HG02642 (cell line): ENCODE measurements around the gene KCNIP2.
"Not testable (repeated sequence)": the region's sequence is repeated elsewhere in the genome, so short reads cannot be mapped to it uniquely, and the experiment has no call there.

Experiments used
- ATAC-seq: cut with Tn5 transposase; IDR thresholded peaks from one replicate; pipeline ENCODE4 v1.9.1; 2021; ENCODE audit warnings: mild to moderate bottlenecking; ENCODE audit not compliant: unreplicated experiment, poor library complexity

The KCNIP2 gene

GRCh38 chr10:101829561-101830315, 13.9 kb downstream of the KCNIP2 start:
- ATAC-seq = peak; percentile 7

GRCh38 chr10:101828766-101829551, 14.6 kb downstream of the KCNIP2 start:
- no peak for ATAC-seq

DNA sequence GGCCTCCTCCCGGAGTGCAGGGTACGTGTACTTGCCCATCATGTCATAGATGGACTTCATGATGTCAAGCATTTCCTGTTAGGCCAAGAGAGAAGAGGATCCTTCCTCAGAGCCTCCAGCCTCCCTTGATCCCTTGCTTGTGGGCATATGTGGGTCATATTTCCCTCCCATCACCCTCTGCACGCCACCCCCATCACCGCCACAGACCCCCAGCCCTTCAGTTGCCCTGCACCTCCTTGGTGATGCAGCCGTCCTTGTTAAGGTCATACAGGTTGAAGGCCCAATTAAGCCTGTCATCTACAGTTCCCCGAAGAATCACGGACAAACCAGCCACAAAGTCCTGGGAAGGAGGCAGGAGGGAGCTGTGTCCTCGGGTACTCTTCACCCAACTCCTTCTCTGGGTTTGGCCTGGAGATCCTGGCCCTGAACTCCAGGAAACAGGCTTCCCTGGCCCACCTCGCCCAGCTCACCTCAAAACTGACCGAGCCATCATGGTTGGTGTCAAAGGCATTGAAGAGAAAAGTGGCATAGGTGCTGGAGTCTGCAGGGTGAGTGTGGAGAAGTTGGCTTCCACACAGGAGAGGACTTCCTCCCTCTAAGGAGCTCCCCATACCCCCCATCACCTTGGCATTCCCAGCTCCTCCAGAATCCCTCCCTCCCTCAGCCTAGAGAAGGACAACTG, 15.5 kb downstream of the KCNIP2 start:
- ATAC-seq = no peak

DNA sequence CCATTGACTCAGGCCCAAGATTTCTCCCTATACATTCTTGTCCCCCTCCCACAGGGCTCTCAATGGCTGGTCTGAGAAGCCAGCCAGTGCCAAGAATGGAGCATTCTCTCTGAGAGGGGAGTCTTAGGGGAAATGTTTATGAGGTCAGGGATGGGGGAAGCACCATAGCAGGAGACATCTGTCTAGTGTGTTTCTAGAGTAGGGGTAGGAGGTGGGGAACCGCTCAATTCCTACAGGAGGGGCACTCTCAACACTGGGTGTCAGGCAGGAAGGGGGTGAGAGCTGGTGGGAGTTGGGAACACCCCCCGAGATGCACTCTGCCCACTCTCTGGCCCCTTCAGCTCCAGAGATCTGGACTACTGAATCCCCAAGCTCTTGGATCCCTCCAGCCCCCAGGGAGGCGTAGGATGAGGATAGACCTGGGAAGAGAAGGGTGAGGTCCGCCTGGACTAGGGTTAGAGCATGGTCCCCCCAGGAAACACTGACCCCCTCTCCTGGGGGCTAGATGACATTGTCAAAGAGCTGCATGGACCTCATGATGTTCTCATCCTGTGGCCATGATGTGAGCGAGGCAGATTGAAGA, 16.7 kb downstream of the KCNIP2 start:
- no peak for ATAC-seq

GRCh38 chr10:101824736-101825135, 18.9 kb downstream of the KCNIP2 start:
- no peak for ATAC-seq

GRCh38 chr10:101818872-101819633, 24.5 kb downstream of the KCNIP2 start:
- ATAC-seq = peak; percentile 19

- ATAC-seq = peak; percentile 88
Measured at GRCh38 chr10:101818119-101818871, 25.3 kb downstream of the KCNIP2 start, which contains the start of gene OGA. Gene OGA (minus strand): TSS chr10:101818444. CDS start chr10:101818022, 422 bp downstream.

DNA sequence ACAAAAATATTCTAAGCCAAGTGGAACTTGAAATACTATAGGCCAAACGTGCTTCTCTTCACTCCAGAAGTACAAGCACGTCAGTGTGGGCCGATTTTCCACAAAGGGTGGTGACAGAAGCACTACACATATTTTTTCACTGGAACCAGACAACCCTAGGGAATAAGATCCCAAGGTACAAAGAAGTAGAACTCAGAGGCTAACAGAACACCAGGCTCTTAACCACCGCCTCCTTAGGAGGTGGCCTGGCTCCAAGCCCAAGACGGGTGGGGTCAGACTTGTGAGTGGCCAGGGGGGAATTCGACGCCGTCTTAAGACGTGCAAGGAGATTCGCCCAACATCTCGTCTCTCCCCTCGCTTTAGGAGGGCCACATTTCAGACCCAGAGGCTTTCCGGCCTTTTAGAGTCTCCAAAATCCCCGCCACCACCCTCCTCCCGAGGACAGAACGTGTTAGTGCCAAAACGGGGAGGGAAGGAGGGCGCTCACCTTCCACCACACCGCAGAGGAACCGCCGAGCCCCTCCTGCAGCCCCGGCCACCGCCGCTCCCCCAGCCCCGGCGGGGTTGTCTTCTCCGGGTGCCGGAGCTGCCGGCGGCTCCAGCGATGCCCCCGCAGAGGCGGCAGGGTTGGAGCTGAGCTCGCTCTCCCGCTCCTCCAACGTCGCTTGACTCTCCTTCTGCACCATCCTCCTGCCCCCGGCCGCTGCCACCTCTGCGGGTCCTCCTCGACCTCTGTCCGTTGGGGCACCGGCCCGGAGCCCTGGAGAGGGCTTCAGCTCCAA, 26.1 kb downstream of the KCNIP2 start:
- peak; percentile 1 for ATAC-seq

DNA sequence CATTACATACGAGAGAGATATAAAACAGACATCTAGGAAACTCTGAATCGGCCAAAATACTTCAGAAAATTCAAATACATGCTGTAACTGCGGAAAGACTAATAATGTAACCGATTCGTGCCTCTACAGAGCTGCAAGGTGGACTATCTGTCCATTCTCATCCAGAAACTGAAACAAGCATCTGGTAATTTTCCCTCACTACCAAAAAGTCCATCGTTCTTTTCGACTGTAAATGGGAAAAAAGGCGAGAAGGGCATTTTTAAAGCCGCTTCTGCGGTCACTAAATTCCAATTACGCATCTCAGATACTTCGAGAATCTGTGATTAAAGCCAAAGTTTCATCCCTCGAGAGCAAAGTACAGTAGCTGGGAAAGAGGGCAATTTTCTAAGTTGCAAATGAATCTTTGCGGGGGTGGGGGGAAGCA, 26.7 kb downstream of the KCNIP2 start:
- no peak for ATAC-seq

DNA sequence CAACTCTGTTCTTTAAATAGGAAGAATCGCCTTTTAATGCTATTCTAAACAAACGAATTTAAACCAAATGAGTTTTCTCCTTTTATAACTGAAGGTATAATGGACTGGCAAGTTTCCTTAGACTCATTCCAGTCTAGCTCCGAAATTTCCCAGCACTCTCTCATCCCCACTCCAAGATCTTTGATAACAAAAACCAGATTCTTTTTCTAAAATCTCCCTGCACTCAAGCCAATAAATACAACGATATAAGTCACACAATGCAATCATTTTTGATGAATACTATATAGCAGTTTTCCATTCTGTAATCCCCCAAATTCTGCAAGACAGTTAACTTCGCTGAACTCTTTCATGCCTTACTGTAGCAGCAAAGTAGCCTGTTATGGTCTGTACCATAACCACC, 27.2 kb downstream of the KCNIP2 start:
- no peak for ATAC-seq

DNA sequence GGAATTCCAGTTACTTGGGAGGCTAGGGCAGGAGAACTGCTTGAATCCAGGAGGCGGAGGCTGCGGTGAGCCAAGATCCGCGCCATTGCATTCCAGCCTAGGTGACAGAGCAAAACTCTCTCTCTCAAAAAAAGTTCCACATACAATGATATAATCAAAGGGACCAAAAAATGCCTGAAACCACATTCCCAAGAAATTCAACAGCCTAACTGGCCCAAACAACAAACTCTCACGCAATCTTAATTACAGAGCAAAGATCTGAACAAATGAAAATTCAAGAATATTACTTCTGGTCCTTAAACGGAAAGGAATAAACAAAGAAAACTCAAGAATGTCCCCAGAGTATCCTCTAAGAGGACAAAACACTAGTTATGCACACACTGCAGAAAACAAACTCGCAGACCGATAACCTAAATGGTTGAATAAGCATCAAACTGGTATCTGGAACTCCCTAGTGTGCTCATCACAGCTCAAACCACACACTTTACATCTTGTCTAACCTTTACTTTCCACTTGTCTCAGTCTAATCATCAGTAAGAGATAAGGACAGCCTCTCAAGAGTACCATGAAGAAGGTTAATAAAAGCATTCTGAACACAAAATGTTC, 29.0 kb downstream of the KCNIP2 start:
- ATAC-seq = no peak

- no peak for ATAC-seq
Measured at GRCh38 chr10:101812606-101813005, 31.0 kb downstream of the KCNIP2 start.

- ATAC-seq = no peak
Measured at GRCh38 chr10:101807158-101807557, 36.4 kb downstream of the KCNIP2 start.

DNA sequence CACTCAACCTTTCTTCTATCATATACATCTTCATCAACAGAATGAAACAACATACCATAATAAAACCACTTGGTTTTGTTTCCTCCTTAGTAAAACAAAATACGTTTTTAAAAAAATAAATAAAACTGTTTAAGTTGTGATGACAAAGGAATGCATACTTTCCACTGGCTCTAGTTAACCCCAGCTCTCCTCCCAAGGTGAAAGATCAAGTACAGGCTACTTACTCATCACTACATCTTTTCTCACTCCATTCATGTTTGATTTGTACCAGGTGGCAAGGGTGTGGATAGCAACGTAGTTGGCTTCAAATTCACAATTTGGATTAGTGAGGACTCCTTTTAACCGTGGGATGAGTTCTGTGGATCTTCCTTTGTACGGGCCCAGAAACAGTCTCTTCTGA, 40.1 kb downstream of the KCNIP2 start:
- ATAC-seq = no peak

- ATAC-seq = no peak
Measured at GRCh38 chr10:101797403-101798059, 46.1 kb downstream of the KCNIP2 start.

- ATAC-seq = no peak
Measured at GRCh38 chr10:101793526-101793925, 50.1 kb downstream of the KCNIP2 start.

DNA sequence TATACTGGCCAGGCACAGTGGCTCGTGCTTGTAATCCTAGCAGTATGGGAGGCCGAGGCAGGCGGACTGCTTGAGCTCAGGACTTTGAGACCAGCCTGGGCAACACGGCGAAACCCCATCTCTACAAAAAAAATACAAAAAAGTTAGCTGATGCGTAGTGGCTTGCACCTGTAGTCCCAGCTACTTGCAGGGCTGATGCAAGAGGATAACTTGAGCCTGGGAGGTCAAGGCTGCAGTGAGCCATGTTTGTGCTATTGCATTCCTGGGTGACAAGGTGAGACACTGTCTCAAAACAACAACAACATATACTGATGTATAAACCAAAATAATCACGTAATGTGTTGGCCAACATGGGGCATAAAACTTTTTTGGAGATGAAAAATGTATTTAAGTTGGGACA, 53.9 kb downstream of the KCNIP2 start:
- ATAC-seq = no peak

GRCh38 chr10:101789231-101789630, 54.4 kb downstream of the KCNIP2 start:
- not testable (repeated sequence) for ATAC-seq
